B cell (primary cell): ENCODE results near the gene MSX1. TPM values are rescaled to one million over a fixed set of nuclear protein-coding genes. Genes with fewer than 3 reads are reported as not detected.

ENCODE experiments used
- ATAC-seq: fragments of 200-7000 bp; cut with Tn5 transposase; one replicate; pipeline ENCODE4 v1.10.0; 2021; ENCODE audit warnings: low read depth, mild to moderate bottlenecking, moderate number of reproducible peaks, moderate library complexity
- CTCF ChIA-PET: fragments of 350-600 bp; sonication (Branson Sonifier 250); formaldehyde crosslinking; loops from one replicate; lab custom pipeline; 2021; ENCODE audit warnings: antibody characterized with exemption, inconsistent platforms; lab: Charles Lee
- POLR2A ChIA-PET: fragments of 350-600 bp; sonication (Branson Sonifier 250); formaldehyde crosslinking; loops from one replicate; lab custom pipeline; 2021; ENCODE audit warnings: antibody characterized with exemption; lab: Charles Lee
- DNase-seq: peaks from one replicate; pipeline ENCODE4 v3.0.0; 2013
- H2AFZ ChIP-seq: 2 replicates; pipeline ENCODE4 v1.6.1; 2012; ENCODE audit warnings: mild to moderate bottlenecking, low read depth, low read length; ENCODE audit not compliant: insufficient read depth, poor library complexity, severe bottlenecking
- H3K27ac ChIP-seq, 2 donors: 1 replicate in 1 of 2; 2 replicates in 1 of 2; pipeline ENCODE4 v1.5.1; 2012 to 2013; ENCODE audit warnings: low read length in 2 of 2, mild to moderate bottlenecking in 2 of 2, moderate library complexity in 1 of 2
- H3K27me3 ChIP-seq, 4 experiments: fragments of 200-600 bp in 1 of 4; sonication (generic) in 1 of 4; replicated peaks in 1 of 4; 1 replicate in 2 of 4; 2 replicates in 2 of 4; pipeline versions ENCODE4 v1.6.1 to v1.7.0; 2013 to 2016; ENCODE audit warnings: low read length in 3 of 4, mild to moderate bottlenecking in 2 of 4, mixed read lengths in 1 of 4, moderate library complexity in 1 of 4; ENCODE audit not compliant: insufficient read depth in 4 of 4, control insufficient read depth in 3 of 4; ENCODE audit errors: control extremely low read depth in 1 of 4
- H3K36me3 ChIP-seq, 2 experiments: replicated peaks in 1 of 2; 1 replicate in 1 of 2; 2 replicates in 1 of 2; pipeline versions ENCODE4 v1.6.1 to v1.7.1; 2013; ENCODE audit warnings: low read length in 1 of 2; ENCODE audit not compliant: insufficient read depth in 2 of 2, control insufficient read depth in 1 of 2; ENCODE audit errors: control extremely low read depth in 1 of 2, extremely low read depth in 1 of 2
- H3K4me1 ChIP-seq, 2 donors: fragments of 200-600 bp in 1 of 2; sonication (generic) in 1 of 2; 1 replicate in 1 of 2; 2 replicates in 1 of 2; pipeline versions ENCODE4 v1.5.1 to v1.6.1; 2013 to 2017; ENCODE audit warnings: low read length in 2 of 2; ENCODE audit not compliant: control insufficient read depth in 2 of 2, insufficient read depth in 2 of 2
- H3K4me2 ChIP-seq: replicated peaks from 2 replicates; pipeline ENCODE3; 2012; ENCODE audit warnings: mild to moderate bottlenecking, low read depth, low read length; ENCODE audit not compliant: poor library complexity, severe bottlenecking
- H3K4me3 ChIP-seq, 5 experiments: fragments of 200-600 bp in 1 of 5; sonication (generic) in 1 of 5; 1 replicate in 3 of 5; 2 replicates in 2 of 5; pipeline versions ENCODE4 v1.5.1 to v1.7.0; 2011 to 2016; ENCODE audit warnings: low read length in 4 of 5, mild to moderate bottlenecking in 4 of 5, low read depth in 2 of 5, control low read depth in 1 of 5, moderate library complexity in 1 of 5; ENCODE audit not compliant: insufficient read depth in 1 of 5; ENCODE audit errors: control extremely low read depth in 1 of 5, extremely low read depth in 1 of 5
- H3K79me2 ChIP-seq: fragments of 200-600 bp; sonication (generic); one replicate; pipeline ENCODE4 v1.6.0; 2016; ENCODE audit warnings: low read length; ENCODE audit not compliant: control insufficient read depth, insufficient read depth
- H3K9ac ChIP-seq: fragments of 200-600 bp; sonication (generic); 2 replicates; pipeline ENCODE4 v1.6.1; 2017; ENCODE audit warnings: mild to moderate bottlenecking, low read length, moderate library complexity
- H3K9me3 ChIP-seq, 3 donors: one replicate each; pipeline versions ENCODE4 v1.6.1 to v1.7.1; 2013; ENCODE audit warnings: low read length in 2 of 3; ENCODE audit not compliant: control insufficient read depth in 2 of 3, insufficient read depth in 1 of 3; ENCODE audit errors: control extremely low read depth in 1 of 3
- H4K20me1 ChIP-seq: 2 replicates; pipeline ENCODE4 v1.6.0; 2012; ENCODE audit warnings: mild to moderate bottlenecking, low read length; ENCODE audit not compliant: insufficient read depth, control insufficient read depth, poor library complexity, severe bottlenecking
- H3K27ac Mint-ChIP-seq: one replicate; pipeline ENCODE4 v1.8.0; 2021; ENCODE audit warnings: mixed read lengths
- H3K27me3 Mint-ChIP-seq: one replicate; pipeline ENCODE4 v1.8.0; 2021; ENCODE audit warnings: mixed read lengths
- H3K4me1 Mint-ChIP-seq: one replicate; pipeline ENCODE4 v1.8.0; 2021; ENCODE audit warnings: mixed read lengths
- H3K4me3 Mint-ChIP-seq: one replicate; pipeline ENCODE4 v1.8.0; 2021; ENCODE audit warnings: mixed read lengths
- H3K9me3 Mint-ChIP-seq: one replicate; pipeline ENCODE4 v1.8.0; 2022; ENCODE audit warnings: mixed read lengths; ENCODE audit not compliant: insufficient read depth
- CTCF ChIP-seq: fragments of 200-600 bp; IDR thresholded peaks from one replicate; pipeline ENCODE4 v1.8.0; 2022; ENCODE audit warnings: antibody characterized with exemption, mild to moderate bottlenecking
- EZH2 ChIP-seq: IDR thresholded peaks from 2 replicates; pipeline ENCODE4 v1.6.1; 2012; ENCODE audit warnings: borderline replicate concordance, low read depth, mild to moderate bottlenecking, moderate library complexity, low read length; ENCODE audit not compliant: insufficient read depth, poor library complexity, severe bottlenecking
- WGBS: methylation state at CpG from one replicate; pipeline ENCODE4 v1.1.5; 2013; ENCODE audit warnings: missing lambda C conversion rate; ENCODE audit not compliant: insufficient coverage; 5-methylcytosine and 5-hydroxymethylcytosine counted together
- intact Hi-C: fragments of 100-400 bp; cut with micrococcal nuclease; formaldehyde crosslinking; loops from one replicate; pipeline ENCODE4 v1.10.0; 2022
- polyA plus RNA-seq: library from polyadenylated mRNA; depleted of rRNA; stranded (reverse); fragments of >200 nt; gene quantifications from 2 replicates; pipeline ENCODE4 v1.2.3, GENCODE V29; 2012
- total RNA-seq, 2 donors: library from RNA; stranded (reverse); fragments of 120-200 nt in 1 of 2; gene quantifications; 1 replicate in 1 of 2; 2 replicates in 1 of 2; pipeline versions ENCODE4 v1.2.3 to v1.2.4, GENCODE V29; 2013 to 2022

MSX1 gene
- total and polyA plus RNA-seq, 2 donors (not counting 1 experiment from before 2014, with no cell fraction given) = 0.09 TPM; not detected in 1

DNA sequence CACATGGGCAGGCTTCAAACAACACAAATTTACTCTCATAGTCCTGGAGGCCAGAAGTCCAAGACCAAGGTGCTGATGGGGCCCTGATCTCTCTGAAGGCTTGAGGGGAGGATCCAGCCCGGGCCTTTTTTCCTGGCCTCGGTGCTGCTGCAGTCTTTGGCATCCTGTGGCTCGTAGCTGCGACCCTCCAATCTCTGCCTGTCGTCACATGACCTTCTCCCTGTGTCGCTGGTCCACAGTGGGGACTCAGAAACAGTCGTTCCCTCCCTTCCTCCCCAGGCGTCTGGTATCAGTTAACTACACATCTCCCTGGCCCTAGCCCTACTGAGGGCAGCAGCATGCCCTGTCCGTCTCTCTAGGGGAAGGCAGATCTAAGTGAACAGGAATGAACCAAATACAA lies 19.1 kb upstream of the MSX1 start:
- H3K4me1 Mint-ChIP-seq = no peaks in the 10 kb centered on the region
- Histone ChIP-seq H3K79me2 (no peaks in the 10 kb centered on the region), H3K4me2 (no peak overlapping the region), H4K20me1 (no peaks in the 10 kb centered on the region), H3K9ac (no peak overlapping the region), H3K36me3 (no peaks in the 10 kb centered on the region), H3K27ac (no peak overlapping the region), H2AFZ (no peak overlapping the region), H3K9me3 (peaks cover 0 to 10% (median 0%) of the 10 kb centered on the region in 3 donors), H3K4me3 (no peak overlapping the region), H3K27me3 (peaks cover 0 to 9% (median 1%) of the 10 kb centered on the region in 4 experiments), H3K4me1 (no peaks in the 10 kb centered on the region)
- intact Hi-C loops = no loop called here
- ChIA-PET CTCF (no interaction called here), POLR2A (no interaction called here)
- peaks cover 2% of the 10 kb centered on the region for H3K9me3 Mint-ChIP-seq
- WGBS = 54% methylated on average over 9 of the region's 9 CpGs
- no peak for ATAC-seq
- H3K27ac Mint-ChIP-seq = no peak overlapping the region
- H3K4me3 Mint-ChIP-seq = no peak overlapping the region
- no peak for DNase-seq
- TF ChIP-seq EZH2 (no peak), CTCF (no peak)
- peaks cover 30% of the 10 kb centered on the region for H3K27me3 Mint-ChIP-seq

DNA sequence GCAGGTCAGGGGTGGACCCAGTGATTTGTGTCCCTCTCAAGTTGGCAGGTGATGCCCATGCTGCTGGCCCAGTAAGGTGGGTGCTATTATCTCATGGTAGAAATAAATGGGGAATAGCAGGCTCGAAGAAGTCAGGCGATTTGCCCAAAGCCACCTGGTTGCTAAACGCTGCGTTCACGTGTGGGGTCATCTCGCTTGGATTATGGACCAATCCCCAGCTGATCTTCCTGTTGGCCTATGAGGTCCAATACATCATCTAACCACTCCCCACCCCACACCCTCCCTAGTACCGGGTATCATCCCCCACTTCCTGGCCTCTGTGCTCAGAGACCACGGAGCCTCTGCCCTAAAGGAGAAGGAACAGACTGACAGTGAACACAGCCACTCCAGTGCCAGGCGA lies 18.3 kb upstream of the MSX1 start:
- Histone ChIP-seq H3K36me3 (no peaks in the 10 kb centered on the region), H3K9me3 (peaks cover 0 to 3% (median 0%) of the 10 kb centered on the region in 3 donors), H2AFZ (no peak overlapping the region), H3K27me3 (peaks cover 0 to 12% (median 1%) of the 10 kb centered on the region in 4 experiments), H3K4me3 (no peak overlapping the region), H3K9ac (no peak overlapping the region), H3K4me1 (no peaks in the 10 kb centered on the region), H3K79me2 (no peaks in the 10 kb centered on the region), H3K4me2 (no peak overlapping the region), H3K27ac (no peak overlapping the region), H4K20me1 (no peaks in the 10 kb centered on the region)
- TF ChIP-seq EZH2 (no peak), CTCF (no peak)
- H3K27me3 Mint-ChIP-seq = peaks cover 31% of the 10 kb centered on the region
- peaks cover 2% of the 10 kb centered on the region for H3K9me3 Mint-ChIP-seq
- DNase-seq (no peak), ATAC-seq (no peak)
- CTCF ChIA-PET = no interaction called here
- H3K27ac Mint-ChIP-seq = no peak overlapping the region
- 76% methylated on average over 8 of the region's 9 CpGs for WGBS
- POLR2A ChIA-PET = no interaction called here
- intact Hi-C loops = no loop called here
- H3K4me3 Mint-ChIP-seq = no peak overlapping the region
- H3K4me1 Mint-ChIP-seq = no peaks in the 10 kb centered on the region
